Epithelial cell of esophagus (primary cell): ENCODE measurements around the gene SNRPA.

Experiments used
- DNase-seq: peaks from one replicate; pipeline ENCODE4 v3.0.0; 2010; ENCODE audit warnings: low read depth
- H3K4me3 ChIP-seq: 2 replicates; pipeline ENCODE4 v1.5.1; 2011; ENCODE audit warnings: mild to moderate bottlenecking, low read length, control low read depth
- CTCF ChIP-seq: IDR thresholded peaks from 2 replicates; pipeline ENCODE4 v1.5.1; 2011; ENCODE audit warnings: low read depth, mild to moderate bottlenecking, low read length, control low read depth, inconsistent platforms; ENCODE audit not compliant: insufficient read depth; ENCODE audit errors: missing control alignments

Gene SNRPA

GRCh38 chr19:40716482-40717324 is 34.3 kb upstream of the SNRPA start, which contains the start of the genes COQ8B and ITPKC:
TSS of gene COQ8B (minus strand) at chr19:40716886. CDS start at chr19:40714632, 2,254 bp downstream.
TSS of gene ITPKC (plus strand) at chr19:40717112. CDS start at chr19:40717136, 24 bp downstream.
- peak within 1 kb of the TSS; percentile 99 for H3K4me3 ChIP-seq
- DNase-seq, result peak; percentile 99
- TF ChIP-seq CTCF, result no peak

GRCh38 chr19:40717325-40717879 is 33.6 kb upstream of the SNRPA start:
- peak; percentile 28 for DNase-seq
- H3K4me3 ChIP-seq, result peak overlapping the region; percentile 99
- TF ChIP-seq CTCF, result no peak

GRCh38 chr19:40717880-40718773 is 32.9 kb upstream of the SNRPA start:
- peak overlapping the region; percentile 99 for H3K4me3 ChIP-seq
- DNase-seq, result peak; percentile 48
- no peak for TF ChIP-seq CTCF

GRCh38 chr19:40718774-40719391 is 32.1 kb upstream of the SNRPA start:
- peak overlapping the region; percentile 99 for H3K4me3 ChIP-seq
- no peak for TF ChIP-seq CTCF
- DNase-seq, result peak; percentile 93

- no peak for TF ChIP-seq CTCF
- H3K4me3 ChIP-seq, result peak overlapping the region; percentile 99
- no peak for DNase-seq
Observed at GRCh38 chr19:40719414-40719894, 31.5 kb upstream of the SNRPA start.

- peak overlapping the region; percentile 99 for H3K4me3 ChIP-seq
- no peak for TF ChIP-seq CTCF
- DNase-seq, result no peak
Observed at GRCh38 chr19:40721140-40721486, 29.9 kb upstream of the SNRPA start.
